Esophagus squamous epithelium (tissue), 5 donors: ENCODE results near the gene LDLRAD4. TPM values are rescaled to one million over a fixed set of nuclear protein-coding genes. Genes with fewer than 3 reads are reported as not detected.
A peak's percentile ranks its signal among the peaks of the same experiment; 100 is the strongest.

ENCODE experiments used
- DNase-seq: peaks from one replicate; lab custom pipeline; 2025; lab: John Stamatoyannopoulos, UW
- H3K27ac ChIP-seq, 4 donors: fragments of 200-600 bp; sonication (generic); one replicate each; pipeline ENCODE4 v1.5.1; 2016 to 2019; ENCODE audit warnings: mild to moderate bottlenecking in 1 of 4
- H3K27me3 ChIP-seq, 4 donors: fragments of 200-600 bp; sonication (generic); 1 replicate in 3 of 4; 2 replicates in 1 of 4; pipeline versions ENCODE4 v1.5.1 to v1.6.0; 2017 to 2021; ENCODE audit warnings: antibody characterized with exemption in 1 of 4
- H3K36me3 ChIP-seq, 3 donors: fragments of 200-600 bp; sonication (generic); one replicate each; pipeline ENCODE4 v1.5.1; 2016 to 2019
- H3K4me1 ChIP-seq, 3 donors: fragments of 200-600 bp; sonication (generic); one replicate each; pipeline ENCODE4 v1.5.1; 2017 to 2019
- H3K4me3 ChIP-seq, 4 donors: fragments of 200-600 bp; sonication (generic); 1 replicate in 3 of 4; 2 replicates in 1 of 4; pipeline ENCODE4 v1.5.1; 2016 to 2019; ENCODE audit warnings: mild to moderate bottlenecking in 2 of 4, moderate library complexity in 1 of 4
- H3K9me3 ChIP-seq, 3 donors: fragments of 200-600 bp; sonication (generic); one replicate each; pipeline ENCODE4 v1.5.1; 2016 to 2019
- CTCF ChIP-seq, 6 experiments: fragments of 450-650 bp in 4 of 6; fragments of 200-600 bp in 2 of 6; sonication (generic) in 2 of 6; IDR thresholded peaks; one replicate each; pipeline ENCODE4 v1.5.1; 2016 to 2019; ENCODE audit warnings: antibody characterized with exemption in 6 of 6, mild to moderate bottlenecking in 4 of 6, moderate library complexity in 4 of 6
- POLR2A ChIP-seq, 4 donors: fragments of 450-650 bp; IDR thresholded peaks; one replicate each; pipeline ENCODE4 v1.6.1; 2017; ENCODE audit warnings: antibody characterized with exemption in 4 of 4, mild to moderate bottlenecking in 4 of 4, moderate library complexity in 3 of 4
- WGBS, 2 donors: methylation state at CpG; one replicate each; pipeline ENCODE4 v1.1.5; 2018; 5-methylcytosine and 5-hydroxymethylcytosine counted together
- intact Hi-C: fragments of 100-400 bp; cut with DNase I; formaldehyde crosslinking; loops from one replicate; pipeline ENCODE4 v1.15.0; 2022
- total RNA-seq, 4 donors: library from RNA; depleted of rRNA; stranded (reverse); fragments of >200 nt; gene quantifications; one replicate each; pipeline ENCODE4 v1.1.0, GENCODE V29; 2016
- donor health status: DM: yes; HTN: yes; CAD: no.

Gene LDLRAD4
- total RNA-seq, 4 donors from 2014 or later: 0.91 to 17.9 (median 6.8) TPM

GRCh38 chr18:13425357-13426091 is 207.0 kb downstream of the LDLRAD4 start:
- no peak for DNase-seq
- intact Hi-C loops: no loop called here
- Histone ChIP-seq H3K4me1 (peaks cover 0 to 8% (median 0%) of the 10 kb centered on the region in 3 donors), H3K36me3 (no peaks in the 10 kb centered on the region), H3K27me3 (no peaks in the 10 kb centered on the region), H3K9me3 (no peaks in the 10 kb centered on the region), H3K27ac (no peak overlapping the region), H3K4me3 (no peak overlapping the region)
- TF ChIP-seq POLR2A (IDR thresholded peaks at IDR 0.05) (no peak), CTCF (IDR thresholded peaks at IDR 0.05) (no peak)
- 71 to 75% methylated on average over 12 to 13 of the region's 16 CpGs for WGBS, 2 donors

GRCh38 chr18:13427354-13427753 is 208.8 kb downstream of the LDLRAD4 start:
- DNase-seq: no peak
- Histone ChIP-seq H3K4me3 (no peak overlapping the region), H3K9me3 (no peaks in the 10 kb centered on the region), H3K4me1 (peaks cover 0 to 8% (median 0%) of the 10 kb centered on the region in 3 donors), H3K27me3 (no peaks in the 10 kb centered on the region), H3K27ac (peak overlapping the region in 2 of 4 donors; percentile 35 to 44), H3K36me3 (no peaks in the 10 kb centered on the region)
- WGBS, 2 donors: 51 to 67% methylated on average over 2 to 3 of the region's 3 CpGs
- intact Hi-C loops: no loop called here
- no peak for TF ChIP-seq POLR2A (IDR thresholded peaks at IDR 0.05)
- TF ChIP-seq CTCF (IDR thresholded peaks at IDR 0.05): no peak

DNA sequence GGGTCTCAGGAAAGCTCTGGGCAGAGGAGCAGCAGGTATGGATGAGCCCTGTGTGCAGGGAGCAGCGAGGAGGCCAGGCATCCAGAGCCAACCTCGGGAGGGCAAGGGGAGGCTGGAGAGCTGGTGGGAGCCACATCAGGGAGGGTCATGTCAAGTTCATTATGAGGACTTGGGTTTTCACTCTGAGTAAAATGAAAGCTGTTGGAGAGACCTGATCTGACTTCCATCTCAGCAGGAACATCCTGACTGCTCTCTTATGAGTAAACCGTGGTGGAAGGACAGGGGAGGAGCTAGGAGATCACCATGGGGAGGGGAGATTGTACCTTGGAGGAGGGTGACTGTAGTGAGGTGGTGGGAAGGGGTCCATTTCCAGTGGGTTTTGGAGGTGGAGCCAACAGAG is 209.8 kb downstream of the LDLRAD4 start:
- intact Hi-C loops: no loop called here
- Histone ChIP-seq H3K9me3 (no peaks in the 10 kb centered on the region), H3K27ac (peak overlapping the region in 1 of 4 donors; percentile 29), H3K36me3 (no peaks in the 10 kb centered on the region), H3K4me1 (peaks cover 0 to 8% (median 0%) of the 10 kb centered on the region in 3 donors), H3K4me3 (no peak overlapping the region), H3K27me3 (no peaks in the 10 kb centered on the region)
- DNase-seq: no peak
- 60 to 70% methylated on average over 3 of the region's 3 CpGs for WGBS, 2 donors
- no peak for TF ChIP-seq POLR2A (IDR thresholded peaks at IDR 0.05)
- no peak for TF ChIP-seq CTCF (IDR thresholded peaks at IDR 0.05)

DNA sequence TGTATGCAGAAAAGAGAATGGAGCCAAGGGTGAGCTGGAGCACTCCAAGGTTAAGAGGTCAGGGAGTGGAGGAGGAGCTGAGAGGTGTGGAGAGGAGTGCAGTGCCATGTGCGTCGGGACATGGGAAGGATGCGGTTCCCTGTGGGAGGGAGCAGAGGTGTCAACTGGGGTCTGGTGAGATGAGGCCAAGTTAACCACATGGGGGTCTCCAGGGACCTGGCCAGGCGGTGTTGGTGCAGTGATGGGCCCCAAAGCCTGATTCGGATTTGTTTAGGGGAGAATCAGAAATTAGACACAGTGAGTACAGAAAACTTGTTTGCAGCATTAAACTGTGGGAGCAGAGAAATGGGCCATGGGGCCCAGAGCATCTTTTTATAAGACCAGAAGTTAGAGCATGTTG is 210.5 kb downstream of the LDLRAD4 start:
- DNase-seq: no peak
- 84 to 87% methylated on average over 5 of the region's 5 CpGs for WGBS, 2 donors

More for the DNA sequence above, 210.5 kb downstream of the LDLRAD4 start:
- Histone ChIP-seq H3K9me3 (no peaks in the 10 kb centered on the region), H3K27ac (no peak overlapping the region), H3K27me3 (no peaks in the 10 kb centered on the region), H3K36me3 (no peaks in the 10 kb centered on the region), H3K4me1 (peaks cover 0 to 8% (median 0%) of the 10 kb centered on the region in 3 donors), H3K4me3 (no peak overlapping the region)
- no peak for TF ChIP-seq CTCF (IDR thresholded peaks at IDR 0.05)
- TF ChIP-seq POLR2A (IDR thresholded peaks at IDR 0.05): no peak
- intact Hi-C loops: no loop called here
